ENCODE data around the gene TXNDC15.
"Not testable (repeated sequence)": the region's sequence is repeated elsewhere in the genome, so short reads cannot be mapped to it uniquely, and the experiment has no call there.

The TXNDC15 gene, protein sequence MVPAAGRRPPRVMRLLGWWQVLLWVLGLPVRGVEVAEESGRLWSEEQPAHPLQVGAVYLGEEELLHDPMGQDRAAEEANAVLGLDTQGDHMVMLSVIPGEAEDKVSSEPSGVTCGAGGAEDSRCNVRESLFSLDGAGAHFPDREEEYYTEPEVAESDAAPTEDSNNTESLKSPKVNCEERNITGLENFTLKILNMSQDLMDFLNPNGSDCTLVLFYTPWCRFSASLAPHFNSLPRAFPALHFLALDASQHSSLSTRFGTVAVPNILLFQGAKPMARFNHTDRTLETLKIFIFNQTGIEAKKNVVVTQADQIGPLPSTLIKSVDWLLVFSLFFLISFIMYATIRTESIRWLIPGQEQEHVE

DNA sequence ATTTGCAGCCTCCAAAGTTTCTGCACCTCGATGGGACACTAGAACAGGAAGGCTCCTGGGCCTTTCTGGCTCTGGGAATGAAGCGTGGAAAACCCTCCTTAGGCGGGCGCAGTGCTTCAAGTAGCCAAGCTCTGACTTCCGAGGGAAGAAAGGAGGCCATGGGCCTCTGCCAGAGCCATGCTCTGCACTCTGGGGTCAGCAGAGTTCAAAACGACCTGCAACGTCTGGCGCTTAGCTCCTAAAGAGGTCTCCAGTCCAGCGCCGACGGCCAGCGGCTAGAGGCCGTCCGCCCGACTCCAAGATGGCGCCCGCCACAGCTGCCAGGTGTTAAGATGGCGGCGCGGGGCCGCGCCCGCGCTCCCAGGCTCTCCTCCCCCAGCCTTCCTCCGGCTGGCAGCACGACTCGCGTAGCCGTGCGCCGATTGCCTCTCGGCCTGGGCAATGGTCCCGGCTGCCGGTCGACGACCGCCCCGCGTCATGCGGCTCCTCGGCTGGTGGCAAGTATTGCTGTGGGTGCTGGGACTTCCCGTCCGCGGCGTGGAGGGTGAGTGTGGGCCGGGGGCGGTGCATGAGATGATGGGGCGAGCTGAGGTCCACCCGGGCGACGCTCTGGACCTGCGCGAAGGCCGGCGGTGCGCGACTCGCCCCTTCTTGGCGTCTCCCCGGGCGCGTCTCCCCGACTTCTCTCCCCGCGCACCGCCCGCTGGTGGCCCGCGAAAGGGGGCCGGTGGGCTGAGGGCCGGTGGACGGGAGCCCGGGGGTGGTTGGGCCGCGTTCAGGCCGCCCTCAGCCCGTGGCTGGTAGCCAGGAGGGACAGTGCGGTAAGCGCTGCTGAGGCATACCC, at the start of gene TXNDC15:
Gene TXNDC15, plus strand, starts transcription at position 385 of the 844 bp plus-strand sequence. Its CDS starts 57 bp downstream, at position 442.
- peak; percentile 89 for DNase-seq

DNA sequence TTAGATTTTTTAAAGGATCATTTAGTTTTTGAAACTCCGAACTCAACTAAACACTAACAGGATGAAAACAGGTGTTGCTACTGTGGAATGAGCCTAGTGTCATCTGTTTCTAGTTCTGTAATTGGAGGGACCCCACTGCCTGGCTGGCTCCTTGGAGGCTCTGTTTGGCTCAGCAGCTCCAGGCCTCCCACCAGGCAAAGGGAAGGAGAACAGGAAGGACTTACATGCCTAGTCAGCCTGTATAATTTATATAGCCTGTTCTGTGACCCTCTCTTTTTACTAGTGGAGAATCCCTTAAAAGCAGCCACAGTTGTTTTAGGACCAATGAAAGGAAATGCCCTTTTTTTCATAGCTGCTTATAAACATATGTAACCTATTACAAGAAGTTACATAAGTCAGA, 49.5 kb upstream of the TXNDC15 start:
- no peak for DNase-seq

DNA sequence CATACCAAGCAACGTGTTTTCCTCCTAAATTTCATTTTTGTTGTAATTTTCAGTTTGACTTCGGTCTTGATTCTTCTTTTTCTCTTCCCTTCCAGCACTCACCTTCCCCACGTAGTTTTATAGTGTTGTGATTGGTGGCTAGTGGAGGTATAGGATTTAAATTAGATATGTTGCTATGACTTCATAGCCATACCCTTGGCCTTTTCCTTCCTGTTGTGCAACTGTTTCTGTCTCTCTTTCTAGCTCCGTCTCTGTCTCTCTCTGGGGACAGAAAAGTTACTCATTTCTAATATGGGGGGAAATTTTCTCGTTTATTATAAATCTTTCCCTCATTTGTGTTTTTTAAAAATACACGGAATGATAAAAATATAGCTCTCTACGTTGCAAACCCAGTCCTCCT, 49.0 kb upstream of the TXNDC15 start:
- DNase-seq = no peak

DNA sequence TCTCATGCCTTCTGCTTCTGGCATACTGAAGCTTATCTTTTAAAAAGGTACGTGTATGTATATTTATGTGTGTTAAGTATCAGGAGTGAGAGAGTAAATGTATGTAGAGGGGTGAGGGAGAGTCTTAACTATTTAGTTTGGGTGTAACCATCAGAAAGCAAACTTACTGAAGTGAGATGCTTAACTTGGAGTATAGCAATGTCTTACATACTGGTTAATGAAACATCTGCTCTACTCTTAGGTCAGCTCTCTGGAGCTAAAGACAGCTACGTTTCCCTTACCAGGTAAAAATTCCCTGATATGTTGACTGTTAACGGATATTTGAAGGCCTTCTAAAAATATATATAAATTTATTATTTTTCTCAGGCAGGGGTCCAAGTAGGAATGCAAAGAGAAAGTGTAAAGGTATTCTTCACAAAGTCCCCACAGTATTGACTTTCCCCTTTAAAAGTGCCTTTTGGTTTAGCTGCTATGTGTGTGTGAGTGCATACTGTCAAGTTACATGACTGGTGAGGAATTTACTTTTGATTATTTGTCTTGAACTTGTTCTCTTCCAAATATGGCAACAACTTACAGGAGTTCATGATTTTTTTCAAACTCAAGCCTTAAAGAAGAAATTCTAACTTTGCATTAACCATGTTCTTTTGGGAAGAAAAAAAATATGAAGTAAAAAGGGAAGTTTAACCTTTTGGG, 40.7 kb upstream of the TXNDC15 start:
- DNase-seq = no peak

DNA sequence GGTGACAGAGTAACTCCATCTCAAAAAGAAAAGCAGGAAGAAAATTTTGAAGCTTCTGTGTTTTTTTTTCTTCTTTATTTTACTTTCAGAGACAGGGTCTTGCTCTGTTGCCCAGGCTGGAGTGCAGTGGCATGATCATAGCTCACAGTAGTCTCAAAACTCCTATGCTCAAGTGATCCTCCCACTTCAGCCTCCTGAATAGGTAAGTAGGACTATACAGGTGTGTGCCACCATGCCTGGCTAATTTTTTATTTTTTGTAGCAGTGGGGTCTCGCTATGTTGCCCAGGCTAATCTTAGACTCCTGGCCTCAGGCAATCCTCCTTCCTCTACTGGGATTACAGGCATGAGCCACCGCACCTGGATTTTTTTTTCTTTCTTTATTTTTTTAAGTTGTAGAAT, 38.5 kb upstream of the TXNDC15 start:
- DNase-seq = no peak

DNA sequence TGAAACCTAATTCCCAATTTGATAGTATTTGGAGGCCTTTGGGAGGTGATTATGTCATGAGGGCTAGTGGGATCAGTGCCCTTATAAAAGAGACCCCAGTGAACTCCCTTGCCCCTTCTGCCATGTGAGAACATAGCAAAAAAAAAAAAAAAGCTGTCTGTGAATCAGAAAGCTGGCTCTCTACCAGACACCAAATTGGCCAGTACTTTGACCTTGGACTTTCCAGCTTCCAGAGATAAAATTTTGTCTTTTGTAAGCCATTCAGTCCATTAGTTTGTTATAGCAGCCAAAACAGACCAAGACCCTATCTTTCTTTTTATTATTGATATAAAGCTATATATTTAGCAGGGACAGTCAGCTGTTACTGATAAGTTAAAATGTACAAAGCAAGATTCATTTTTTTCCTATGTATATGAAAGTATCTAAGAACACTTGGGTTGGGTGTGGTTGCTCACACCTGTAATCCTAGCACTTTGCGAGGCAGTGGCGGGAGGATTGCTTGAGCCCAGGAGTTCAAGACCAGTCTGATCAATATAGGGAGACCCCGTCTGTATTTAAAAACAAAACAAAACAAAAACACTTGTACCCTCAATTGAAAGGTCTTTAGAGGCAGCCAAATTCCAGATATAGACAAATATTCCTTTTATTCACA, 36.5 kb upstream of the TXNDC15 start:
- DNase-seq = no peak

DNA sequence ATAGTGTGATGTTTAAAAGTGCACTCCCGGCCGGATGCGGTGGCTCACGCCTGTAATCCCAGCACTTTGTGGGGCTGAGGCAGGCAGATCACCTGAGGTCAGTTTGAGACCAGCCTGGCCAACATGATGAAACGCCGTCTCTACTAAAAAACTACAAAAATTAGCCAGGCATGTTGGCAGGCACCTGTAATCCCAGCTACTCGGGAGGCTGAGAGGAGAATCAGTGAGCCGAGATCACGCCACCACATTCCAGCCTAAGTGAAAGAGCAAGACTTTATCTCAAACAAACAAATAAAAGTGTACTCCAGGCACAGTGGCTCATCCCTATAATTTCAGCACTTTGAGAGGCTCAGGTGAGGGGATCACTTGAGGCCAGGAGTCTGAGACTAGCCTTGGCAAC, 35.8 kb upstream of the TXNDC15 start:
- DNase-seq = not testable (repeated sequence)

DNA sequence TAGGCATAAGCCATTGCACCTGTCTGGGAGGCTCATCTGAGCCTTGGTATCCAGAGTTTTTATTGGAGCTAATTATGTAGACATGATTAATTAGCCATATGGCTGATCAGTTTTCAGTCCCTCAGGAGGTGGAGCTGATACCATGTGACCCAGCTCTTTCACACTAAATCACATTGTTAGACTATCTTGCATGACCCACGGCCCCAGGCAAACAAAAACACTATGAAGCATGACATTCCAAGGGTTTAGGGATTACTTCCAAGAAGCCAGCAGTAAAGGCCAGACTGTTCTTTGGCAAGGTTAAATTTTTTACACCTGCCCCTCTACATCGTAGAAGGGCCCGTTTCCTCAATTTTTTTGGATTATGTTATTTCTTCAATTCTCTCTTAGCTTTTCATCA, 33.4 kb upstream of the TXNDC15 start:
- DNase-seq = no peak

DNA sequence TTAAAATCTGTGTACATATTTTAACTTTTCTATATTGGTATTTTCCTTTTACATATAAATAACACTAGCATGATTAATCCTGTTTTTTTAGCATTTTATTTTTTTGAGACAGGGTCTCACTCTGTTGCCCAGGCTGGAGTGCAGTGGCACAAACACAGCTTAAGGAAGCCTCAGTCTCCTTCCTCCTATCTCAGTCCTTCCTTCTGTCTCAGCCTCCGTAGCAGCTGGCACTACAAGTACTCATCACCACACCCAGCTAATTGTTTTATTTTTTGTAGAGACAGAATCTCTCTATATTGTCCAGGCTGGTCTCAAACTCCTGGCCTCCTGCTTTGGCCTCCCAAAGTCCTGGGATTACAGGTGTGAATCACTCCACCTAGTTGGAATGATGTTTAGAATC, 29.9 kb upstream of the TXNDC15 start:
- no peak for DNase-seq

DNA sequence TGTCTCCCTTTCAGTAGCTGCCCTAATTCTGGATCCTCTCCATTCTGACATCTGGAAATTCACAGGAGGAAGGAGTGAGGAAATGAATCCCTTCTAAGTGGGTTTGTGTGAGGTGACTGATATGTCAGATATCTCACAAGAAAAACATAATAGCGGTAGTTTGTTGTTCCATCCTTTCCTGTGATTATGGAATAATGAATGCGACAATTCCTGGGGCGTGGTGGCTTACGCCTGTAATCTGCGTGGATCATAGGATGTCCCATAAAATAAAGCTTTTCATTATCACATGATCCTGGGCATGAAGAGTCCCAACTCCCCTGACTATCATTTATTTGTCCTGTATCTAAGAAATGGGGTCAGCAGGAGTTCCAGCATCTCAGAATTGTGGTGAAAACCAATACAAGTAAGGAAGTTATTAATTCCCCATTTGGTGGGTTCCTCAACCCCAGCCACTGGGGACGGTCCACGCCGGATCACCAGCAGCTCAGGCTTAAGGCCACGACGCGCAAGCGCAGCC, 28.8 kb upstream of the TXNDC15 start:
- DNase-seq = no peak

DNA sequence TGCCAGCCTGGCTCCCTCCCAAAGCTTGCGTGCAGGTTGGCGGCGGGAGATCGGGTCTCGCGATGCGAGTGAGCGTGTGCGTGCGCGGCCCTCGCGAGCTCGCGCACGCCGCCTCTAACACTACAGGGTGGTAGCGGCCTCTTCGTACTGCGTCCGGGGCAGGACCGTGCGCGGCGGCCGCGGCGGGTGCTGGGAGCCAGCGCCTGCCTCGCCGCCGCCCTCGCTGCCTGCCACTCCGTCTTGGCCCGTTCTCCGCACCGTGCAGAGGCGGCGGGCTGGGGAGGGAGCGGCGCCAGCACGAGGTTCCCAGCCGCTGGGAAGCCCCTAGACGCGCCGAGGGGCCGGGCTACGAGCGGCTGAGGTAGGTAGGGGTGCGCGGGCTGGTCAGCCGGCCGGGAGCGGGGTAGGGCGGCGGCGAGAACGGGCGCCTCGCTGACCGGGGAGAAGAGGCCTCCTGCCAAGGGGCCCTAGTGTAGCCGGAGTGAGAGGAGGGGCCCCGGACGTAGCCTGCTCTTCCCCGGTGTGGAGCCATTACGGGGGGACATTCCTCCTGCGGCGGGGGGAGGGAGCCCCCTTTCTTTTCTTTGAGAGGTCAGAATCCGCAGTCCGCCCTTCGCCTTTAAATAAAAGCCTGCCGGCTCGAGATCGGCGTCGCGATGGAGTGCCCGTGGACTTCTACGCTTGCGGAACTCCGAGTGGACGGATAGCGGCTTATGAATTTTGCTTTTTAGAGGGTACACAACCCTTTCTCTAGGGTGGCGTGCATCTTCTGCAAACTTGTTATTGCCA, 28.1 kb upstream of the TXNDC15 start, which contains the start of gene C5orf24:
Gene C5orf24, plus strand, starts transcription at position 117 of the 789 bp plus-strand sequence. CDS start 8,933 bp downstream, outside the sequence.
- DNase-seq = peak; percentile 95

DNA sequence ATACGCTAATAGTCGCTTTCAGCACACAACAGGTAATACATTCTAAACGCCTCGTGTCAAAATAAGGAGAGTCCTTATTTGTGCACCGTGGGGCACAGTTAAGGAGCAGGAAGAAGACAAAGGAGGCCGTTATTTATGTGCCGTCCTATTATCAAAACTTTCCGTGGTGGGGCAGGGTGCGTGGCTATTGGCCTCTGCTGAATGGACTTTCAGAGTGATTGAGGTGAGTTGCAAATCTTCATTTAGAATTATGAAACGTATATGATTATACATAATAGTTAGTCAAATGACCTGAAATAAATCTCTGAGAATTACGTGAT, 27.6 kb upstream of the TXNDC15 start:
- no peak for DNase-seq

DNA sequence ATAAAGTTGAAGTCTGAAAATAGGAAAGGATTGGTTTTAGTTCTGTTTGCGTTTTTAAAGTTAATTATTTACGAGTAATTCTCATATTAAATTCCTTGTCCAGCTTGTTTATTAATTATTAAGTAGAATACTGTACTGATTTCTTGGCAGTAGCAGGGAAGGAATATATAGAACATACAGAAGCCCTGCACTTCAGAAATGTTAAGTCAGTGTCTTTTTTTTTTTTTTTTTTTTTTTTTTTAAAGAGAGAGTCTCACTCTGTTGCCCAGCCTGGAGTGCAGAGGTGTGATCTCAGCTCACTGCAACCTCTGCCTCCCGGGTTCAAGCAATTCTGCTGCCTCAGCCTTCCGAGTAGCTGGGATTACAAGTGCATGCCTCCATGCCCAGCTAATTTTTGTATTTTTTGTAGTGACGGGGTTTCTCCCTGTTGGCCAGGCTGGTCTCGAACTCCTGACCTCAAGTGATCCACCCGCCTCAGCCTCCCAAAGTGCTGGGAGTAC, 24.7 kb upstream of the TXNDC15 start:
- not testable (repeated sequence) for DNase-seq

DNA sequence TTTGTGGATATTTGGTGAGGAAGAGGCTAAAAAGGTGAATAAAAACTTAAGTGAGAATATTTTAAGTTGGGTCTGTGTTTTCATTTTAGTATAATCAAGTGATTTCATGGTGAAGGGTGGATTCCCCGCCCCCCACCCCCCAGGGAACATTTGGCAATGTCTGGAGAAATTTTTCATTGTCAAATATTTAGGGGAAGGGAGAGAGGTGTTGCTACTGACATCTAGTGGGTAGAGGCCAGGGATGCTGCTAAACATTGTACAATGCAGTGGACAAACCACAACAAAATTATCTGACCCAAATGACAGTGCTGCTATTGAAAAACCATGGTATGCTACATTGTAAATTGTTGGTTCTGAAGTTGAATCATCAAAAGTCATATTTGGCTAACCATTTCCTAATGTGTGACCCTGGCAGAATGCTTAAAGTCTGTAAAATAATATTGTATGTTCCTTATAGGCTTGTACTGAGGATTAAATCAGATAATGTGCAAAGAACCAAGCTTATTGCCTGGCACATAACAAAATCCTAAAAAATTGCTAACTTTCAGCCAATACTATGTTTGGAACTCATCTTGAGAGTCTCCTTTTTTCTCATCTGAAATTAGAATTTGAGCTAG, 22.8 kb upstream of the TXNDC15 start:
- peak; percentile 4 for DNase-seq

DNA sequence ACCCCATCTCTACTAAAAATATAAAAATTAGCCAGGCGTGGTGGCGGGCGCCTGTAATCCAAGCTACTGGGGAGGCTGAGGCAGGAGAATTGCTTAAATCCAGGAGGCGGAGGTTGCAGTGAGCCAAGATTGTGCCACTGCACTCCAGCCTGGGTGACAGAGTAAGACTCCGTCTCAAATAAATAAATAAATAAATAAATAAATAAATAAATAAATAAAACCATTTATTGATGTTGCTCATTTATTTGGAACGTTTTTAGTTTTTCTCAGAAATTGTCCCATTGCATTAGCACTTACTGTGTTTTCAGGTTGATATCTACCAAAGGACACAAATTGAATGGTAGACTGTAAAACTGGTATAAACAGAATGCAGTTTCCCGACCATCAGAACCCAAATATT, 17.7 kb upstream of the TXNDC15 start:
- not testable (repeated sequence) for DNase-seq

DNA sequence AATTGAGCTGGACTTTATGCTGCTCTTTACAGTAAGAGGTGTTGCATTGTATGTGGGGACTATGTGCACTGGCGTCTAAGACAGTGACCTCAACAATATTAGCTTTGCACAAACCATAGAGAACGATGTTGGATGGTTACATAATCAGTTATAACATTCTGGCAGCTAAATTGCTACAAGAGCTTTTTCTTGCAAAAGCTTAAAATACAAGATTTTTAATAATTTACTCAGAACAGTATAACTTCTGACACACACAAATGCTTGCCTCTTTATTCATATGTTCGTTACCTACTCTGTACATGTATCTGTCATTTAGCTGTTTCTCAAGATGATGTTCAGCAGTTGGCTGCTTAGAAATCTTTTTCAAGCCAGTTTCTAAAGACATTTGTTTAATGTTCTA, 16.8 kb upstream of the TXNDC15 start:
- no peak for DNase-seq

DNA sequence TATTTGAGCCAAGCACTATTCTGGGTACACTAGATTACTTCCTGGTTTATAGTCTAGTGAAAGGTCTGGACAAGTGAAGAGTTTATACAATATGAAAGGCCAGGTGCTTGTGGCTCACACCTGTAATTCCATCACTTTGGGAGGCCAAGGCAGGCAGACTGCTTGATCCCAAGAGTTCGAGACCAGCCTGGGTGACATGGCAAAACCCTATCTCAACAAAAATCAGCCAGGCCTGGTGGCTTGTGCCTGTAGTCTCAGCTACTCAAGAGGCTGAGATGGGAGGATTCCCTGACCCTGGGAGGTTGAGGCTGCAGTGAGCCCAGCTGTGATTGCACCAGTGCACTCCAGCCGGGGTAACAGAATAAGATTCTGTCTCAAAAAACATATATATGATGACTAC, 9.5 kb upstream of the TXNDC15 start:
- no peak for DNase-seq

DNA sequence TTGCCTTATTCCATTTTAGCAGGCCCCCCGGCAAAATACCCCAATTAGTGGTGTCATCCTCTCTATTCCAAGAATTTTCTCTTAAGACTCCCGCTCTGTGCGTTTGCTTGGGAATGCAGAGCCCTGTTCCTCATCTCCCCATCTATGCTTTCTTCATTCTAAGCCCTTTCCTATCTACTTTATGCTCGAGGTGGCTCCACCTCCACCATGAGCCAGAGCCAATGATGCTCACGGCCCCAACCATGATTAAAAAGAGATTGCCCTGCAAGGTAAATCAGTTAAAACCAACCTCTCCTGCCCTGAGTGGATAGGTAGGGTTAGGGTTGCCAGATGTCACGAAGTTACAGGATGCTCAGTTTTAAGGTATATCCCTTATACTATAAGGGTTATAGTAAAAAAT, 677 bp upstream of the TXNDC15 start:
- DNase-seq = no peak

DNA sequence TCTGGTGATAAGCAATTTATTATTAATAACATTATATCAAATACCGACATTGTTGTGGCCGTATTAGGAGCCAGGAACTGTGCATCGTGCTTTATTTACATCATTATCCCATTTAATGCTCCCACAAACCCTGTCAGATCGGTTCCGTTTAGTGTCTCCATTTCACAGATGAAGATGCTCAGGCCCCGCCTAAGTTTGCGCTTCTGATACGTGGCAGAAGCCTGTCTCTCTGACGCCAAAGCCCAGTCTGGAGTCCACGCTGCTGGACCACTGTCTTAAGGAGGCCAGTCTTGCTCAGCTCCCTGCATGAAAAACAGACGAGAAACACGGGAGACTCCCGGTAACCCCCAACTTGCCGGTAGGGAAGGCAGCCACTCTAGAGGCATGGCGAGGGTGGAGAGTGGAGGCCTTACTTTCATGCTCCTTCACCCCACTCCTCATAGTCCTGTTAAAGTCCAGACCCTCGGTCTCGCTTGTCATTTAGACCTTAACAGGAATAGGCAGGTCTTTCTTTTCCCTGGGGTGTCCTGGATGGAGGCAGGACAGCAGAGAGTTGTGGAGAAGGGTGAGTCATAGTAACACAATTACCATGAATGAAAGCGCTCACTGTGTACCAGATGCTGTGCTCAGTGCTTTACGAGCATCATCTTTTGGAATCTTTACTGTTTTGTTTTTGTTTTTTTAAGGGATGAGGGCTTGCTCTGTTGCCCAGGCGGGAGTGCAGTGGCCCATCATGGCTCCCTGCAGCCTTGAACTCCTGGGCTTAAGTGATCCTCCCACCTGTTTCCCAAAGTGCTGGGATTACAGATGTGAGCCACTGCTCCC, 872 bp downstream of the TXNDC15 start:
- peak; percentile 64 for DNase-seq

DNA sequence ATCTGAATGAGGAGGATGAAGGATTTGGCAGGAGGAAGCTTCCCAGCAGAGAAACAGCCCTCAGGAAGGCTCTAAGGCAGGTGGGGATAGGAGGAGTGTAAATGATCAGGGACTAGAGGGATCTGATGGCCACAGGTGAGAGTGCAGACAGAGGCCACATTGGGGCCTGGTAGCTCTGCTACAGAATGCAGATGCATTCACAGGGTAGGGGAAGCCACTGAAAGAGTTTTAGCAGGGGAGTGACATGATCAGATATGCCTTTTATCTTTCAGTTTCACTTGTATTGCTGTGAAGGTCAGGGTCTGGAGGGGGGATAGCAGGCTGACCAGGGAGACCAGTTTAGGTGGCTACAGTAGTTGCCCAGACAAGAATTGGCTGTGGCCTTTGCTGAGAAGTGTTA, 3.0 kb downstream of the TXNDC15 start:
- DNase-seq = no peak

Measured in midbrain (tissue), 1 donor.